Right cardiac atrium (tissue), 5 donors: ENCODE results near the gene BCAS3. TPM values are rescaled to one million over a fixed set of nuclear protein-coding genes. Genes with fewer than 3 reads are reported as not detected.
A peak's percentile ranks its signal among the peaks of the same experiment; 100 is the strongest.

Source experiments
- ATAC-seq, 2 donors: fragments of 200-7000 bp; cut with Tn5 transposase; one replicate each; pipeline versions ENCODE4 v1.8.0 to v1.9.1; 2020; ENCODE audit warnings: moderate library complexity in 2 of 2, mild to moderate bottlenecking in 1 of 2
- DNase-seq, 3 donors: peaks; one replicate each; pipeline ENCODE4 v3.0.0-alpha.2; 2020
- H3K27ac ChIP-seq: one replicate; pipeline ENCODE4 v1.5.1; 2013; ENCODE audit warnings: mild to moderate bottlenecking, low read length, control low read depth, moderate library complexity
- H3K27me3 ChIP-seq: one replicate; pipeline ENCODE4 v1.6.1; 2013; ENCODE audit not compliant: control insufficient read depth, insufficient read depth
- H3K4me1 ChIP-seq: one replicate; pipeline ENCODE4 v1.6.1; 2013; ENCODE audit warnings: low read length; ENCODE audit not compliant: control insufficient read depth, insufficient read depth
- H3K4me3 ChIP-seq: one replicate; pipeline ENCODE4 v1.5.1; 2013; ENCODE audit warnings: low read length, control low read depth
- H3K9me3 ChIP-seq: one replicate; pipeline ENCODE4 v1.6.1; 2013; ENCODE audit warnings: low read length; ENCODE audit not compliant: control insufficient read depth
- WGBS: extraction: QIAGEN DNeasy Blood & Tissue Kit; methylation state at CpG from one replicate; pipeline ENCODE4 v1.1.7; 2013; 5-methylcytosine and 5-hydroxymethylcytosine counted together
- intact Hi-C, 4 donors: fragments of 100-400 bp; cut with DNase I; formaldehyde crosslinking; loops; one replicate each; pipeline versions ENCODE4 v1.11.0 to v1.14.0; 2022 to 2023
- polyA plus RNA-seq: library from polyadenylated mRNA; stranded (reverse); fragments of 200-250 nt; gene quantifications from one replicate; pipeline ENCODE4 v1.2.3, GENCODE V29; 2013
- total RNA-seq, 4 donors: library from RNA; stranded (reverse); fragmentation: NEBNext Ultra II Directional; extraction: Animal tissue kit (Norgen Biotek cat#: 25700); gene quantifications; one replicate each; pipeline ENCODE4 v1.2.1, GENCODE V29; 2021
- donor health status: healthy with polysubstance abuse.
- donor health status: DM: no; HTN: yes; CAD: no.
- donor health status: DM: no; HTN: no; CAD: no.
- donor health status: DM: no; HTN: yes; CAD: no; lungs with severe emphysema.
- donor health status: DM: yes; HTN: yes; CAD: no.

BCAS3 gene
- total and polyA plus RNA-seq, 5 donors: 6.6 to 19.6 (median 19.1) TPM

DNA sequence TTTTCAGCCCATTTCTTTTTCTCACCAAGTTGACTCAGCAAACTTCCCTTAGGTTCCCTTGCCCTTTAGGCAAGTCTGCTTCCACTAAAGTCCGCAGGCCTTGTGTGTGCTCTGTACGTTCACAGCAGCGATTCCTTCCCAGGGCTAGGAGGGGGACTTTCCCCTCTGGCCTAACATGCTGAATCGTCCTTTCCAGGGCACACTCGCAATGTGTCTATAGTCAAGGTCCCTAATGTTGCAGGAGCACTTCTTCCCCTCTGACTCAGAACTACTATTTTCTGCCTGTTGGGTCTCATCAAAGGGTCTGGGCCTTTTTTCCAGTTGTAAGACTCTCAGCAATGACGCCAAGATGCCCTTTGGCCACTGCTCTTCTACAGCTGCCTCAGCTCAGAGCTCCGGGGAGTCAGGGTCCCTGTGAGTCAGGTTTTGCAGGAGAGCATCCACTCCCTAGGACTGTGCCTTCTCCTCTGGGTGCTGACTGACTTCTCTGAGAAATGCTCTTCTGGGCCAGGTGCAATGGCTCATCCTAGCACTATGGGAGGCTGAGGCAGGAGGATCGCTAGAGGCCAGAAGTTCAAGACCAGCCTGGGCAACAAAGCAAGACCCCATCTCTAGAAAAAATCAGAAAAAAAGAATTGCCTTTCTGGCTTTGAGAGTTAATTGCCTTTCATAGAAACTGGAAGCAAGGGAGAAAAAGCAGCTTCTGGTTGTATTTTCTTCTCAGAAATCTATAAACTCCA, 657.6 kb downstream of the BCAS3 start:
- 86% methylated on average over 8 of the region's 8 CpGs for WGBS
- Histone ChIP-seq H3K9me3 (no peaks in the 10 kb centered on the region), H3K27ac (no peak overlapping the region), H3K4me1 (peaks cover 16% of the 10 kb centered on the region), H3K27me3 (no peaks in the 10 kb centered on the region), H3K4me3 (no peak overlapping the region)
- no peak for DNase-seq
- intact Hi-C loops: no loop called here
- peak in 1 of 2 donors; percentile 24 for ATAC-seq

DNA sequence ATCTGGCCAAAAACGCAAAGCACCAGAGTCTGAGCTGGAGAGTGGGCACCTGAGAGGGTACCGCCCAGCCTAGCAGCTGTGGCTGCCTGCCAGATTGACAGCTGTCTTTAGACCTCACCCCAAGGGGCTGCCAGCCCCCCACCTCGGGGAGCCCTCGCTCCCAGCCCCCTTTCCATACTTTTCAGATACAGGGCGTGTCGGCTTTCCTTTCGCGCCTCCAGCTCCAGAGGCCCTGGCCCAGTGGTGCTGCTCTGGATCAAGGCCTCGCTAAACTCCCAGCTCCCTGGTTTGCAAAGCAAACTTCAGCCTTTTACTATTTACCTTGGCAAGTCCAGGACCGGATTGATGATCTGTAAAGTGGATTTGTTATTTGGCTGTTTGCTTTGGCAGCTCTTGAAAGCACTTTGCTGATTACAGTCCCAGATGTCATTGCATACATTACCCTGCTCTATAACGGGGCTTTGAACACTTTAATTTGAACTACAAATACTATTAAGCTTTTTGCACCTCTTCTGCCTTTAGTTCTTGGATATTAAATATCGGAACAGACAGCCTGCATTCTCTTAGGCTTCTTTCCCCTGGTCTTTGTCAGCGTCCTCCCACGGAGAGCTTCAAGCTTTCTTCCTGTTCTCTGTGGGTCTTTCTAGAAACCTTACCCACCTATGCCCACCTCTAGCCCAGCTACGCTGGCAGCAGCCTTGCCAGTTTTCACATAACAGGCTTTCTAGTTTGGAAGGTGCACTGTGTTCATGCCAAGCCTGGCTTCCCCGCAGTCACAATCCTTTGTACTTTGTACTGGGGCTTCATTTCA, 658.4 kb downstream of the BCAS3 start:
- WGBS: 54% methylated on average over 16 of the region's 16 CpGs
- Histone ChIP-seq H3K27ac (no peak overlapping the region), H3K4me1 (peaks cover 12% of the 10 kb centered on the region), H3K4me3 (no peak overlapping the region), H3K27me3 (no peaks in the 10 kb centered on the region), H3K9me3 (no peaks in the 10 kb centered on the region)
- ATAC-seq: peak; percentile 46 to 62
- DNase-seq: peak in 2 of 3 donors; percentile 58 to 63
- intact Hi-C loops: no loop called here

DNA sequence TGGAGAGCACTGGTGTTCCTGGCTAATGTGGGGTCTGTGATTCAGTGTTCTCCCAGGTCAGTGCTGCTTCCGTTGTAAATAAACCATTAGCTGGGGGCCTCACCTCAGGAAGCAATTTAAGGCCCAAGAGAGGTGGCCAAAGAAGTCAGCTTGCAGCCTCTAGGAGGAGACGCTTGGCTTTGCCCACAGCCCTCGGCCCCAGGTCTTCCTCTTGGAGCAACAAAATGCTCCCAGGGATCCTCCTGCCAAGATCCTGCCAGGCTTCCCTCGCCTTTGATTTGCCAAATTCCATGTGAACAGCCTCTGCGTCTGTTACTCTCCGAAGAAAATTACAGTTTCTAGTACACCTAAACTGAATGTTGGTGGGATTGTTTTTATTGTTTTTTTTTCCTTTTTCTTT, 659.6 kb downstream of the BCAS3 start:
- ATAC-seq (peak; percentile 10 to 17), DNase-seq (no peak)
- Histone ChIP-seq H3K27me3 (no peaks in the 10 kb centered on the region), H3K9me3 (no peaks in the 10 kb centered on the region), H3K4me1 (peaks cover 9% of the 10 kb centered on the region), H3K4me3 (no peak overlapping the region), H3K27ac (no peak overlapping the region)
- intact Hi-C loops: no loop called here
- 50% methylated on average over 6 of the region's 6 CpGs for WGBS

DNA sequence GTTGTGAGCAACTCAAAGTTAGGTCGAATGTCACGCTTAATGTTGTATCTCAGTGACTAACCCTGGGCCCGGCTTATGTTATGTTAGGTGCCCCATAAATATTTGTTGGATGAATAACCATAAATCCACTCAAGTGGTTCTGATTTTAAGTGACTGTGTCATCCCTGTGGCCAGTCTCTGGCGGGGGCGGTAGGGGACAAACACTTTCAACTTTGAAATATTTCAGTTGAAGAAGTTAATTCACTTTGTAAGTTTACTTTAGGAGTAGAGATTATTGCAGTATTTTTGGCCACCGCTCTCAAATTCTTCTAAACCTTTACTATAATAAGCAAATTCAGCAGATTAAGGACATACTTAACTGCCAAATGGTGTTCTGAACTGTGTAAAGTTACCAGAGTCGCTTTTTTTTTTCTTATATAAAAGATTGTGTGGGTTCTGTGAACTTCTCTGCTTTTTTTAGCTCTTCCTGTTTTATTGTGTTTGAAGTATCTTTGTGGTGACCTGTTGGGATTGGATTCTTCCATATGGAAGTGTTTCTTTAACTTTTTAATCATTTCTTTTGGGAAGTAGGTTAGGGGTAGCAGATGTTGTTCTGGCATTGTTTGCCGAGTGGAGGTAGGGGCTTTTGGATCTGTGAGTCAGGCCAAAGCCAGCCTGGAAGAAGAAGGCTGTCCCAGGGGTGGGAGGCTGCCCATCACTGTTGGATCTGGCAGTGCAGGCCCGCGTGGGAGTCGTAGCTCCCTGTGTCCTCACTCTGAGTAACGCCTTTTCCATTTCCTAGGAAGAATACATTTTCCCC, 660.5 kb downstream of the BCAS3 start:
- Histone ChIP-seq H3K9me3 (no peaks in the 10 kb centered on the region), H3K4me1 (peaks cover 9% of the 10 kb centered on the region), H3K27me3 (no peaks in the 10 kb centered on the region), H3K27ac (peak overlapping the region; percentile 62), H3K4me3 (no peak overlapping the region)
- ATAC-seq (peak in 1 of 2 donors; percentile 61), DNase-seq (peak; percentile 41 to 65 (median 62))
- 50% methylated on average over 12 of the region's 12 CpGs for WGBS
- intact Hi-C loops: no loop called here

DNA sequence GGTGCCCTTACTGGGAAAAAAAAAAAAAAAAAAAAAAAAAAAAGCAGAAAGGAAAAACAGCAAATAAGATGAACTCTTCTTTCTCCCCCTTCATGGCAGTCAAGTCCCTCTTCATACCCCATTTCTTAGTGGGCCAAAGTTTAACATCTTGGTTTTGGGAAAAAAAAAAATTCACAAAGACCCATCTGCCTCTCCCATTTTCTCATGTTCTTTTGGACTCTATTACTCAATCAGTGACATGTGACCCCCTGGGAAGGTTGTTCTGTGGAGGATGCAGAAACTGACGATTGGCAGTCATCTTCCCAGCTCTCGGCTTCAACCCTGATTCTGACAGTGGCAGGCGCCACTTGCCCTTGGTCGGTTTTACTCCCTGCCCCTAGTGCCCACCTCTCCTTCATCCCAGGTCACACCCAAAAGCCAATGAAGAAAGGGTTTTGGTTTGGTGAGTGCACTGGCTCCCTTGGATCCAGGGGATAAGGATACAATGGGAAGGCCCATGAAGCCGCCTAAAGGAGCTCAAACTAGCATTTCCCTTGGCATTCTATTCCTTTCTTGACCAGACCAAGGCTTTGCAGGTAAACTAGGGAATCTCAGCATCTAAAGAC, 661.3 kb downstream of the BCAS3 start:
- intact Hi-C loops: no loop called here
- WGBS: 77% methylated on average over 5 of the region's 5 CpGs

DNA sequence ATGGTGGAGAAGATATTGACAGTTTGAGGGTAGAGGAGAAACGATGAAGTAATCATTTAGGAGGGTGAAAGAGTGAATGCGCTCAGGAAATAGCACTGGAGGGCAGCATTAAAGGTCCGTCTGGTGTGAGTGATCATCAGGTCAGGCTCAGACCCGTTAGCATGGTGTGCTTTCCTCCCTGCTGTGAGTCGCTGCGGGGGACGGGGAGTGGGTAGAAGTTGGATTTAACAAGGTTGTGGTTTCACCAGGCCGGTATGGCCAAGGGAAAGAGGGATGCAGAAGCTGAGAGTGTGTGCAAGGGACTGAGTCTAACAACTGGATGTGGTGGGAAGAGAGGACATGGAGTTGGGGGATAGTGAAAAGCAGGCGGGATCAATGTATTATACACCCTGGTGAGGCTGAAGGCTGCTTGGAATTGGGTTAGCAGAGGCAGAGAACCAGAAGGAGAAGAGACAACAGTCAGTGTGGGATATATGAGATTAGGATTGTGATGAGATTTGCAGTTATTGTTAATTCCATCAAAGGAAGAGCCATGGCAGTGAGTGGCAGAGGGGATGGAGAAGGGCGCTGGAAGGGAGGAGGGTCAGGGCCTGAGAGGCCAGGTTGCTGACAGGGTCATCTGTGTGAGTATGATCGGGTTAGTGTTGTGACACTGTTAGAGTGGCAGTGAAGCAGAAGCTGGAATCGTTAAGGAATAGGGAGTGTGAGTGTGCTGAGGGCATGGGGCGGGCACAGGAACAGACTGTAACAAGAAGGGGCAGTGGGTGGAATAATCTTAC, 663.0 kb downstream of the BCAS3 start:
- DNase-seq: no peak
- 95% methylated on average over 13 of the region's 13 CpGs for WGBS
- no peaks in the 10 kb centered on the region for H3K27me3 ChIP-seq
- ATAC-seq: no peak
- H3K27ac ChIP-seq: no peak overlapping the region
- H3K4me3 ChIP-seq: no peak overlapping the region
- no peaks in the 10 kb centered on the region for H3K9me3 ChIP-seq
- intact Hi-C loops: no loop called here
- H3K4me1 ChIP-seq: peaks cover 11% of the 10 kb centered on the region

More for the DNA sequence above, 661.3 kb downstream of the BCAS3 start:
- DNase-seq (no peak), ATAC-seq (no peak)
- Histone ChIP-seq H3K27ac (peak overlapping the region; percentile 5), H3K4me3 (no peak overlapping the region), H3K4me1 (peaks cover 9% of the 10 kb centered on the region), H3K27me3 (no peaks in the 10 kb centered on the region), H3K9me3 (no peaks in the 10 kb centered on the region)

DNA sequence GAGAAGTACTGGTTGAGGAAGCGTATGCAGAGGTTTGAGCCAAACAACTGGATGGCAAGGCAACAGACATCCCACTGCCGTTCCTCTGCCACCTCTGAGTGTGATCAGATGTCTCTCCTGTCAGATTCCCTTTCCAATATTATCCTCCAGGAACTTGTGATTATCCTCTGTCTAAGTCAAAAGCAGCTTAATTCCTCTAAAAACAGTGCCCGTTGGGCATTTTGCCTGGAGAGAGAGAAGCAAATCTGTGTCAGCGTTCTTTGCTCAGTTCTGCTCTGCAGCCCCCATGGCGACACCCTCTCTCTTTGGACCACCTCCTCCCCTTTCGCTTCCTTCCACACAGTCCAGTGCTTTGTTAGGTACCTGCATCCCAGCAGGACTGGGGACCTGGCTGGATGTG, 665.9 kb downstream of the BCAS3 start:
- Histone ChIP-seq H3K27ac (no peak overlapping the region), H3K9me3 (no peaks in the 10 kb centered on the region), H3K4me1 (peaks cover 5% of the 10 kb centered on the region), H3K27me3 (no peaks in the 10 kb centered on the region), H3K4me3 (no peak overlapping the region)
- WGBS: 70% methylated on average over 6 of the region's 6 CpGs
- intact Hi-C loops: no loop called here
- no peak for ATAC-seq
- DNase-seq: no peak

DNA sequence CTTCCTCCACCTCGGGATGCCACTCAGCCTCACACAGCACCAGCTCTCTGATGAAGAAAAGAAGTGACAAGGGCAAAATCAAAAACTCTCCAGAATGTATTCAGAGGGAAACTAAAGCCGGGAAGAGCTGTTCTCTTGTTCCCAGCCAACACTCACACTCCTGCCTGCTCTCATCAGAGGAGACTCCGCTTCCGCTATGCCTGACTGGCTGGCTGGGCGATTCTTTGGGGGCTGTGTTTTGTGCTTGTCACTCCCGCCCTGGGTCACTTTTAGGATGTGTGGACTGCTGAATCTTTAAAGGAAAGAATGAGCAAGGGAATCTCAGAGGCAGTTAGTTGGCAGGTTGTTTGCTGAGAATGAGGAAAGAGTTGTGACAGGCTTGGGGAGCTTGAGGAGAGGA, 667.4 kb downstream of the BCAS3 start:
- H3K27ac ChIP-seq: no peak overlapping the region
- WGBS: 73% methylated on average over 6 of the region's 6 CpGs

DNA sequence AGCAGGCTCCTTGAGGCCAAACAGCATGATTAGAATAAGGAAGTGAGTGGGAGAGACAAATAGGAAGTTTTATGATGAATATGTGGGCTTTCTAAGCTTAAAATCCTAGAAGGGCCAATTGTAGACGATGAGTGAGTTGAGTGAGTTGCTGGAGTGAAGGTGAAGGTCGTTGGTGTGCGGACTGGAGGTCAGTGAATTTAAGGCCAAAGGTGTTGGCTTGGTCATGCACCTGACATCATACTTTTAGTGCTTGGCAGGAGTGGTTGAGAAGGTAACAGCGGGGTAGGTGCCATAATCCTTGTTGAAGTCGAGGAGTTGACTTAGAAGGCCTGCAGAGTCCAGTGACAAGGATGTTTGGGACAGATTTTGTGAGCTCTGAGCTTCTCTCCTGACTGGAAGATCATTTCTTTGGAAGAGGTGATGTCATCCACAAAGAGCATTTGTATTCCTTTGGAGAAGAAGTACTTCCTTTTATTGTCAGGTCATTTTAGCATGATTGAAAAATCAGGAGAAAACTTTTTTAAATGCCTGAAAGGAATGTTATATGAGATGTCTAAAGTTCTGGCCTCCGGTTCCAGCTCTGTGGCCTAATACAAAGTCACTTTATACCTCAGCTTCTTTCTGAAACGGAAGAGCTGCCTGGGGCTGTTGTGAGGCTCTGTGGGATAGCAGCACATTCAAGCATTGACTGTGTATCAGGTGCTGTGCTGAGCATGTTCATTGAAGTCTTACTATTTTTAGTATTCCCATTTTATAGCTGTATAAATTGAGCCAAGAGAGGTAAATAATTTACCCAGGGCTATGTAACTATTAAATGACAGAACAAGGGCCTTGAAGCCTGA, 668.4 kb downstream of the BCAS3 start:
- WGBS: 86% methylated on average over 7 of the region's 7 CpGs
- Histone ChIP-seq H3K4me3 (no peak overlapping the region), H3K9me3 (no peaks in the 10 kb centered on the region), H3K27ac (no peak overlapping the region), H3K27me3 (no peaks in the 10 kb centered on the region), H3K4me1 (peaks cover 1% of the 10 kb centered on the region)
- DNase-seq (no peak), ATAC-seq (no peak)
- intact Hi-C loops: no loop called here

More for the DNA sequence above, 667.4 kb downstream of the BCAS3 start:
- no peaks in the 10 kb centered on the region for H3K27me3 ChIP-seq
- H3K9me3 ChIP-seq: no peaks in the 10 kb centered on the region
- H3K4me3 ChIP-seq: no peak overlapping the region
- H3K4me1 ChIP-seq: peaks cover 1% of the 10 kb centered on the region
- DNase-seq (no peak), ATAC-seq (peak; percentile 15 to 37)
- intact Hi-C loops: no loop called here
